Activated T-helper 17 cell treated with anti-CD3 and anti-CD28 coated beads, Interleukin-2, amount 50 U/mL, for 72 hours (primary cell): ENCODE measurements around the gene MAGIX. TPM values are rescaled to one million over a fixed set of nuclear protein-coding genes. Genes with fewer than 3 reads are reported as not detected.

Experiments used
- ATAC-seq: fragments of 150-1000 bp; cut with Tn5 transposase; replicated peaks from 2 replicates; pipeline ENCODE4 v1.10.0; 2021; ENCODE audit warnings: mild to moderate bottlenecking, moderate library complexity
- H3K27ac Mint-ChIP-seq: one replicate; pipeline ENCODE4 v1.8.0; 2022; ENCODE audit warnings: mixed read lengths
- H3K27me3 Mint-ChIP-seq: one replicate; pipeline ENCODE4 v1.8.0; 2022; ENCODE audit warnings: mixed read lengths
- H3K36me3 Mint-ChIP-seq: one replicate; pipeline ENCODE4 v1.8.0; 2022; ENCODE audit warnings: low read depth, mild to moderate bottlenecking, mixed read lengths
- H3K4me1 Mint-ChIP-seq: one replicate; pipeline ENCODE4 v1.8.0; 2022; ENCODE audit warnings: mixed read lengths
- H3K4me3 Mint-ChIP-seq: one replicate; pipeline ENCODE4 v1.8.0; 2022; ENCODE audit warnings: mild to moderate bottlenecking, mixed read lengths
- H3K9me3 Mint-ChIP-seq: one replicate; pipeline ENCODE4 v1.8.0; 2022; ENCODE audit warnings: mixed read lengths
- total RNA-seq, 2 donors: library from RNA; stranded (reverse); gene quantifications; one replicate each; pipeline ENCODE4 v1.2.3, GENCODE V29; 2022

Gene MAGIX
- total RNA-seq, 2 donors from 2014 or later: 1.5 to 3.7 TPM

- H3K4me1 Mint-ChIP-seq: no peaks in the 10 kb centered on the region
- peak overlapping the region; percentile 89 for H3K27ac Mint-ChIP-seq
- H3K27me3 Mint-ChIP-seq: no peaks in the 10 kb centered on the region
- peak; percentile 75 for ATAC-seq
- H3K4me3 Mint-ChIP-seq: peak overlapping the region; percentile 92
- H3K9me3 Mint-ChIP-seq: no peaks in the 10 kb centered on the region
- H3K36me3 Mint-ChIP-seq: peaks cover 54% of the 10 kb centered on the region
Observed at GRCh38 chrX:49184294-49185281, 22.0 kb downstream of the MAGIX start.

- H3K27ac Mint-ChIP-seq: peak within 1 kb of the TSS; percentile 89
- peak; percentile 11 for ATAC-seq
- H3K27me3 Mint-ChIP-seq: no peaks in the 10 kb centered on the region
- H3K4me1 Mint-ChIP-seq: peaks cover 4% of the 10 kb centered on the region
- peak within 1 kb of the TSS; percentile 92 for H3K4me3 Mint-ChIP-seq
- no peaks in the 10 kb centered on the region for H3K9me3 Mint-ChIP-seq
- peaks cover 52% of the 10 kb centered on the region for H3K36me3 Mint-ChIP-seq
Observed at GRCh38 chrX:49186125-49187027, 23.8 kb downstream of the MAGIX start, which contains the start of gene PRICKLE3. Gene PRICKLE3, minus strand, starts transcription at chrX:49186373. Its CDS starts 76 bp downstream, at chrX:49186297.

GRCh38 chrX:49187028-49187394 lies 24.5 kb downstream of the MAGIX start:
- H3K9me3 Mint-ChIP-seq: no peaks in the 10 kb centered on the region
- H3K36me3 Mint-ChIP-seq: peaks cover 47% of the 10 kb centered on the region
- no peak for ATAC-seq
- H3K4me3 Mint-ChIP-seq: peak overlapping the region; percentile 92
- H3K27ac Mint-ChIP-seq: no peak overlapping the region
- peaks cover 4% of the 10 kb centered on the region for H3K4me1 Mint-ChIP-seq
- no peaks in the 10 kb centered on the region for H3K27me3 Mint-ChIP-seq

DNA sequence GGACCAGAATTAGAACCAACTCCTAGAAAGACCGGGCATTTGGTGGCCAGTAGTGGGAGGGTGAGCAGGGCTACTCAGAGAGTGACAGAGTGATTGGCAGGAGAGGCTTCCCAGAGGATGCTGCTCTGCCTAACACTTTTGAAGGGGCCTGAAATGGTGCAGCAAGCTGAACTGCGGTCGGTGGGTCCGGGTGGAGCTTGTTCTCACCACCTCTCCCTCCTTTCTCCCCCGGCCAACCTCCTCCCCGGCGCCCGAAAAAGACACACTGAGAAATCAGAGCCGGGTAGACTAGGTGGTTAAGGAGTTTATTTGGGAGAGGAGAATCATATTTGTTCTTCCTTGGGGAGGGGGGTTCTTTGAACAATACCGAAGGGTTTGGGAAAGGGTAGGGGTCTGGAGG lies 25.0 kb downstream of the MAGIX start:
- Mint-ChIP-seq H3K9me3 (no peaks in the 10 kb centered on the region), H3K36me3 (peaks cover 46% of the 10 kb centered on the region), H3K27me3 (no peaks in the 10 kb centered on the region), H3K4me3 (peak overlapping the region; percentile 92), H3K4me1 (peaks cover 4% of the 10 kb centered on the region), H3K27ac (no peak overlapping the region)
- ATAC-seq: no peak

- peaks cover 46% of the 10 kb centered on the region for H3K36me3 Mint-ChIP-seq
- no peak for ATAC-seq
- no peak overlapping the region for H3K4me3 Mint-ChIP-seq
- no peaks in the 10 kb centered on the region for H3K9me3 Mint-ChIP-seq
- peak overlapping the region; percentile 50 for H3K27ac Mint-ChIP-seq
- H3K27me3 Mint-ChIP-seq: no peaks in the 10 kb centered on the region
- H3K4me1 Mint-ChIP-seq: peaks cover 9% of the 10 kb centered on the region
Observed at GRCh38 chrX:49188468-49189076, 26.0 kb downstream of the MAGIX start.

- Mint-ChIP-seq H3K36me3 (peaks cover 42% of the 10 kb centered on the region), H3K27ac (peak overlapping the region; percentile 12), H3K4me1 (peaks cover 15% of the 10 kb centered on the region), H3K27me3 (no peaks in the 10 kb centered on the region), H3K4me3 (peak overlapping the region; percentile 90), H3K9me3 (no peaks in the 10 kb centered on the region)
- no peak for ATAC-seq
Observed at GRCh38 chrX:49189606-49190005, 27.0 kb downstream of the MAGIX start.

DNA sequence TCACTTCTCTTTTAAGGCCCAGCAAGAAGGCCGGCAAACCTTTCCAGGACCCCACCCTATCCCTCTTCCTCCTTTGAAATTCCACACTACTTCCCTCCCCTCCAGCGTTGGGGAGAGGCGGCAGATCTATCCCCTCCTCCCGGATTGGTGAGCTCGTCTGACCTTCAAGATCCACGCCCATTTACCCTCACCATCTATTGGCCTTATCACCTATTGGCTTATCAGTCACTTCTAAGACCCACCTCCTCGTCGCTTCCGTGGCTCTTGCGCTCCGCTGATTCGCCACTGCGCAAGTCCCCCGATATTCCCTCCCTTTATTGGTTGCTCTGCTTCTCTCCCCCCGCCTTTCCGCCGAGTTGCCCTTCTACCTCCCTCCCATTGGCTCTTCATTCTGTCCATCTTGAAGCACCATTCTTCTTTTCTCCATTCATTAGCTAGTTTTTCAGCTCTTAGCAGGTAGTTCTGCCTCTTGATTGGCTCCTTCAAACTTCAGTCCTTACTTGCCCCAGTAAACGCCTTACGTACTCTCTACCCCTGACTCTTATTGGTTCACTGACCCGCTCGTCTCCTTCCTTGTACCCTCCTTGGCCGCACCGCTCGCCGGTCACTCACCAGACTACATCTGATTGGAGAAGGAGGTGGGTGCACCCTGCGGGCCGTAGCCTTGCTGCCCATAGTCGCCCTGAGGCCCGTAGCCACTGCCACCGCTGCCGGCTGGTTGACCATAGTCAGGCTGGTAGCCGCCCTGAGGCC lies 28.4 kb downstream of the MAGIX start:
- peak overlapping the region; percentile 91 for H3K27ac Mint-ChIP-seq
- peak; percentile 90 for ATAC-seq
- peaks cover 46% of the 10 kb centered on the region for H3K36me3 Mint-ChIP-seq
- no peaks in the 10 kb centered on the region for H3K9me3 Mint-ChIP-seq
- H3K27me3 Mint-ChIP-seq: no peaks in the 10 kb centered on the region
- peaks cover 15% of the 10 kb centered on the region for H3K4me1 Mint-ChIP-seq
- H3K4me3 Mint-ChIP-seq: peak overlapping the region; percentile 90

DNA sequence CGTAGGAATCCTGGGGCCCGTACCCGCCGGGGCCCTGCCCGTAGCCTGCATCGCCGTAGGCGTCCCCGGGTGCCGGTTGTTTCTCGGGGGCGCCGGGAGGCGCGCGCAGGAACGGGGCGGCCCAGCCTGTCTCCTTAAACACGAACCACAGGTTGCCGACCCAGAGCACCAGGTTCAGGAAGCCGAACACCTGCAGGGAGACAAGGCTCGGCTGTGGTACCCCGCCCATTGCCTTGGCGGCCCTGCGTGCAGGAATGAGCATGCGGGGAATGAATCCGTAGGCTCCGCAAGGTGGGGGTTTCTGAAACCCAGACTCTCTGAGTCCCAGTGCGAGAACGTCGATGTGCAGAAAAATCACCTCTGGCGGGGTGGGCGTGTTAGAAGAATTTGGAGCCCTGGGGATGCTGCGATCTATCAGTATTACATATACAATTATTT lies 29.0 kb downstream of the MAGIX start:
- H3K4me1 Mint-ChIP-seq: peaks cover 15% of the 10 kb centered on the region
- peak overlapping the region; percentile 90 for H3K4me3 Mint-ChIP-seq
- H3K27ac Mint-ChIP-seq: peak overlapping the region; percentile 91
- no peaks in the 10 kb centered on the region for H3K9me3 Mint-ChIP-seq
- H3K27me3 Mint-ChIP-seq: no peaks in the 10 kb centered on the region
- H3K36me3 Mint-ChIP-seq: peaks cover 51% of the 10 kb centered on the region
- no peak for ATAC-seq

DNA sequence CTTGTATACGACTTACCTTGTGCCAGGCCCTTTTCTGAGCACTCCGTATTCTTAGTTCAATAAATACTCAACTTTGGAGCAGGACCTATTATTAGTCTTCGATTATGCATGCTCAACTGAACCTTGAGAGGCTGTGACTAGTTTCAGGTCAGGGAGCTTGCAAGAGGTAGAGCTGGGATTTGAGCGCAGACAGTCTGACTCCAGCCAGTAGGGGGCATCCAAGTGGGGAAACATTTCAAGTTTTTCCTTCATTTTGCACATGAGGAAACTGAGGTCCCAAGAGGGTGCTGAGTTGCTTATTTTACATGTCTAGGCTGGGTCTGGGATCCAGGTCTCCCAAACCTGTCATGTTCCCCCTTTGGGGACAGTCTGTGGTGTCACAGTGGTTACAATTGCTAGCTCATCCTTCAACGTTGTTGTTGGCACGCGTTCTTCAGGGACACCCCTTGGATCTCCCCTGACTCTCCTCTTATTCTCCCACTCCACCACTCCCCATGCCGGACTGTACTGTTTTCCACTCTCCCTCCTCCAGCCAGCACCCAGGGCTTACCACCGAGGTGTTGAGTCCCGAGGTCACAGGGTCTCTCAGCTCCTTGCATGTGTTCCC lies 30.3 kb downstream of the MAGIX start:
- Mint-ChIP-seq H3K27ac (peak overlapping the region; percentile 73), H3K4me1 (peaks cover 16% of the 10 kb centered on the region), H3K27me3 (no peaks in the 10 kb centered on the region), H3K4me3 (peak overlapping the region; percentile 90), H3K9me3 (no peaks in the 10 kb centered on the region), H3K36me3 (peaks cover 55% of the 10 kb centered on the region)
- no peak for ATAC-seq

- Mint-ChIP-seq H3K4me1 (peaks cover 24% of the 10 kb centered on the region), H3K9me3 (no peaks in the 10 kb centered on the region), H3K27ac (peak overlapping the region; percentile 73), H3K36me3 (peaks cover 62% of the 10 kb centered on the region), H3K27me3 (no peaks in the 10 kb centered on the region), H3K4me3 (peak overlapping the region; percentile 90)
- ATAC-seq: no peak
Observed at GRCh38 chrX:49193542-49193964, 31.0 kb downstream of the MAGIX start.

DNA sequence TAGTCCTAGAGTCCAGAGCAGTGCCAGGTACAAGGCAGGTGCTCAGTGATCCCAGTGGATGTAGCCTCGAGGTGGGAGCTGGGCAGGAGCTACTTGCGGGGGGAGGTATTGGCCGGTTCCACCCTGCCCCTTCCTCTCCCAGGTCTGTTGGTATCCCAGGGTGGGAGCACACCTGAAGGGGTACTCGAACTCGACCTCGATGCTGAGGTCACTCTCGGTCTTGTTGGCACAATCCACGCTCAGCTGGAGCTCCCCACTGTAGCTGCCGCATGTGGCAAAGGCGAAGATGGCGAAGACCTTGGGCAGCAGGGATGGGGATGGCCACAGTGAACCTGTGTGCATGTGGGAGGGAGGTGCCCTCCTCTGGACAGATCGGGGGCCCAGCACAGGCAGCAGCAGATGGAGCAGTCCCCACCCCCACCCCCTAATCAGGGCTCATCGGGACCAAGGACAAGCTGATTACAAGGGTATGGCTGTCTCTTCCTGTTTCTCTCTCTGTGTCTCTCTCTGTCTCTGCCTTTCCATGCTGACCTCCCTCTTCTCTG lies 35.1 kb downstream of the MAGIX start:
- ATAC-seq: no peak

DNA sequence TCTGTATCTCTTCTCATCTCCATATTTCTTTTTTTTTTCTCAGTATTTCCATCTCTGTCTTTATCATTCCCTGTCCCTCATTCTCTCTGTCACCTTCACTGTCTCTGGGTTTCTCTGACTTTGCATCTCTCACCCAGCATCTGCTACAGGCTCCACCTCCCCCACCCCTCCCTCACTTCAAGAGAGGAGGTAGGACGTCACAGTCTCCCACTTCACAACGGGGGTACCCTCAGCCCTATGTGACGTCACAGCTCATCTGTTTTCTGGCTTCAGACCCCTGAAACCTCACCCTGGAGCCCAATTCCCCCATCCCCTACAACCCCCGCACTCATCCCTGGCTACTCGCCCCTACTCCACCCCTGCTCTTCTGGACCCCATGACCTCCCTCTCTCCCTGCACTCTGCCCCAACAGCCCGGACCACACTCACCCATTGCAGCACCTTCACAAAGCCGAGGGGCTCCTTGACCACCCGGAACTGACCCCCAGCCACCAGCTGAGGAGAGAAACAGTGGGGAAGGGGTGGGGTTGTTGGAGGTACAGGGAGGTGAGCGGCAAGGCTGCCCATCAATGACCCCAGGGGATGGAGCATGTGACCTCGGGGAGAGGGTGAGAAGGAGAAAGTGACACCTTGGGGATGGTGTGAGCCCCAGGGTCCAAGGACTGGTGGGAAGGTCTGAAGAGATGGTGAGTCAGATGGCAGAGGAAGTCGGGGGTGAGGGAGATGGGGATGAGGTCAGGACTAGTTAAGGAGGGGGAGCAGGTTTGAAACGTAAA lies 36.2 kb downstream of the MAGIX start:
- Mint-ChIP-seq H3K27ac (peak overlapping the region; percentile 69), H3K4me1 (peaks cover 13% of the 10 kb centered on the region), H3K36me3 (peaks cover 42% of the 10 kb centered on the region), H3K9me3 (no peaks in the 10 kb centered on the region), H3K4me3 (peak overlapping the region; percentile 74), H3K27me3 (no peaks in the 10 kb centered on the region)
- peak; percentile 48 for ATAC-seq

More for the DNA sequence above, 35.1 kb downstream of the MAGIX start:
- Mint-ChIP-seq H3K27me3 (no peaks in the 10 kb centered on the region), H3K4me3 (peak overlapping the region; percentile 74), H3K4me1 (peaks cover 21% of the 10 kb centered on the region), H3K36me3 (peaks cover 53% of the 10 kb centered on the region), H3K9me3 (no peaks in the 10 kb centered on the region), H3K27ac (peak overlapping the region; percentile 69)
